Fibroblast of lung (primary cell): ENCODE measurements around the gene LRP5. TPM values are rescaled to one million over a fixed set of nuclear protein-coding genes. Genes with fewer than 3 reads are reported as not detected.

ENCODE experiments used
- DNase-seq, 2 donors: peaks; one replicate each; pipeline versions ENCODE4 v3.0.0 to v3.0.0-alpha.2; 2010; ENCODE audit warnings: low read depth in 2 of 2
- H2AFZ ChIP-seq: 2 replicates; pipeline ENCODE4 v1.5.1; 2012; ENCODE audit warnings: low read length, control low read depth, inconsistent platforms
- H3K27ac ChIP-seq: 2 replicates; pipeline ENCODE4 v1.5.1; 2011; ENCODE audit warnings: low read length, control low read depth; ENCODE audit not compliant: insufficient read depth
- H3K27me3 ChIP-seq: 2 replicates; pipeline ENCODE4 v1.5.1; 2011; ENCODE audit warnings: mild to moderate bottlenecking, low read length; ENCODE audit not compliant: control insufficient read depth, insufficient read depth
- H3K36me3 ChIP-seq: 2 replicates; pipeline ENCODE4 v1.5.1; 2011; ENCODE audit warnings: low read length; ENCODE audit not compliant: control insufficient read depth, insufficient read depth
- H3K4me1 ChIP-seq: 2 replicates; pipeline ENCODE4 v1.5.1; 2011; ENCODE audit warnings: low read length; ENCODE audit not compliant: control insufficient read depth, insufficient read depth; ENCODE audit errors: extremely low read depth
- H3K4me2 ChIP-seq: 2 replicates; pipeline ENCODE4 v1.5.1; 2011; ENCODE audit warnings: low read length, control low read depth; ENCODE audit not compliant: insufficient read depth; ENCODE audit errors: extremely low read depth
- H3K4me3 ChIP-seq, 4 experiments: fragments of 200-600 bp in 1 of 4; sonication (generic) in 1 of 4; replicated peaks in 1 of 4; 2 replicates each; pipeline ENCODE4 v1.5.1; 2011 to 2016; ENCODE audit warnings: low read length in 4 of 4, low read depth in 3 of 4, mild to moderate bottlenecking in 3 of 4, control low read depth in 2 of 4, inconsistent platforms in 1 of 4, mixed read lengths in 1 of 4; ENCODE audit not compliant: insufficient read depth in 1 of 4; ENCODE audit errors: control extremely low read depth in 1 of 4
- H3K79me2 ChIP-seq: 2 replicates; pipeline ENCODE4 v1.5.1; 2012; ENCODE audit warnings: mild to moderate bottlenecking, low read length, inconsistent platforms; ENCODE audit not compliant: control insufficient read depth, insufficient read depth
- H3K9ac ChIP-seq: 2 replicates; pipeline ENCODE4 v1.5.1; 2011; ENCODE audit warnings: mild to moderate bottlenecking, low read length, control low read depth; ENCODE audit not compliant: insufficient read depth
- H3K9me3 ChIP-seq: 2 replicates; pipeline ENCODE4 v1.5.1; 2012; ENCODE audit warnings: low read depth, low read length; ENCODE audit not compliant: control insufficient read depth, insufficient read depth
- H4K20me1 ChIP-seq: 2 replicates; pipeline ENCODE4 v1.5.1; 2011; ENCODE audit warnings: low read length; ENCODE audit not compliant: control insufficient read depth, insufficient read depth; ENCODE audit errors: extremely low read depth
- CTCF ChIP-seq, 2 donors: IDR thresholded peaks in 1 of 2; conservative IDR thresholded peaks in 1 of 2; 1 replicate in 1 of 2; 2 replicates in 1 of 2; pipeline ENCODE4 v1.5.1; 2011 to 2012; ENCODE audit warnings: low read length in 2 of 2, control low read depth in 1 of 2, inconsistent platforms in 1 of 2, low read depth in 1 of 2, mild to moderate bottlenecking in 1 of 2
- EZH2 ChIP-seq: IDR thresholded peaks from 2 replicates; pipeline ENCODE4 v1.5.1; 2012; ENCODE audit warnings: low read length, control low read depth, mild to moderate bottlenecking; ENCODE audit errors: missing control alignments
- polyA plus RNA-seq, 2 donors: library from polyadenylated mRNA; depleted of rRNA in 1 of 2; stranded (reverse) in 1 of 2; unstranded in 1 of 2; fragments of >200 nt; gene quantifications; 2 replicates each; pipeline ENCODE4 v1.2.1, GENCODE V29; 2011 to 2012; ENCODE audit warnings: missing spikeins in 1 of 2
- total RNA-seq: library from RNA; depleted of rRNA; stranded (reverse); fragments of >200 nt; gene quantifications from 2 replicates; pipeline ENCODE4 v1.2.1, GENCODE V29; 2014

The LRP5 gene
- total and polyA plus RNA-seq, 2 donors (not counting 1 experiment from before 2014, with no cell fraction given), result 3.8 to 22.0 TPM

GRCh38 chr11:68295271-68295670 is 17.1 kb upstream of the LRP5 start:
- H3K9me3 ChIP-seq, result no peaks in the 10 kb centered on the region
- DNase-seq, result no peak
- H3K4me1 ChIP-seq, result peaks cover 2% of the 10 kb centered on the region

GRCh38 chr11:68295940-68296339 is 16.5 kb upstream of the LRP5 start:
- Histone ChIP-seq H3K79me2 (no peaks in the 10 kb centered on the region), H3K9ac (no peak overlapping the region), H4K20me1 (no peaks in the 10 kb centered on the region), H3K36me3 (no peaks in the 10 kb centered on the region), H2AFZ (no peak overlapping the region), H3K4me2 (no peak overlapping the region), H3K9me3 (no peaks in the 10 kb centered on the region), H3K4me1 (peaks cover 2% of the 10 kb centered on the region), H3K4me3 (no peak overlapping the region), H3K27me3 (no peaks in the 10 kb centered on the region), H3K27ac (no peak overlapping the region)
- no peak for DNase-seq
- TF ChIP-seq CTCF (conservative IDR thresholded peaks at IDR 0.05 in 1 of 2, IDR thresholded peaks at IDR 0.05 in 1 of 2; ENCODE audit: low read depth in 1 of 2, low read length in 2 of 2) (no peak), EZH2 (no peak)

More at GRCh38 chr11:68295271-68295670, 17.1 kb upstream of the LRP5 start:
- H3K27me3 ChIP-seq, result no peaks in the 10 kb centered on the region
- no peaks in the 10 kb centered on the region for H4K20me1 ChIP-seq
- no peaks in the 10 kb centered on the region for H3K36me3 ChIP-seq
- H3K4me2 ChIP-seq, result no peak overlapping the region
- no peak overlapping the region for H3K4me3 ChIP-seq
- no peak overlapping the region for H2AFZ ChIP-seq
- no peak overlapping the region for H3K9ac ChIP-seq
- H3K27ac ChIP-seq, result no peak overlapping the region
- H3K79me2 ChIP-seq, result no peaks in the 10 kb centered on the region
- TF ChIP-seq EZH2, result no peak
- no peak for TF ChIP-seq CTCF (conservative IDR thresholded peaks at IDR 0.05 in 1 of 2, IDR thresholded peaks at IDR 0.05 in 1 of 2; ENCODE audit: low read depth in 1 of 2, low read length in 2 of 2)

GRCh38 chr11:68296344-68297051 is 15.9 kb upstream of the LRP5 start:
- no peak overlapping the region for H3K4me3 ChIP-seq
- no peaks in the 10 kb centered on the region for H3K36me3 ChIP-seq
- no peaks in the 10 kb centered on the region for H3K27me3 ChIP-seq
- no peak for DNase-seq
- no peak overlapping the region for H2AFZ ChIP-seq
- no peak overlapping the region for H3K9ac ChIP-seq
- no peak overlapping the region for H3K27ac ChIP-seq
- H4K20me1 ChIP-seq, result no peaks in the 10 kb centered on the region
- H3K9me3 ChIP-seq, result no peaks in the 10 kb centered on the region
- H3K4me1 ChIP-seq, result peaks cover 2% of the 10 kb centered on the region
- no peaks in the 10 kb centered on the region for H3K79me2 ChIP-seq
- TF ChIP-seq CTCF (conservative IDR thresholded peaks at IDR 0.05 in 1 of 2, IDR thresholded peaks at IDR 0.05 in 1 of 2; ENCODE audit: low read depth in 1 of 2, low read length in 2 of 2) (no peak), EZH2 (no peak)
- H3K4me2 ChIP-seq, result no peak overlapping the region
